ENCODE measurements around the gene POLDIP2.

Gene POLDIP2

GRCh38 chr17:28365487-28365886 is 8.2 kb upstream of the POLDIP2 start:
- Mint-ChIP-seq H3K27me3 (ENCODE audit: low read depth) (no peaks in the 10 kb centered on the region), H3K27ac (no peak overlapping the region), H3K4me1 (peaks cover 5% of the 10 kb centered on the region), H3K36me3 (ENCODE audit: low read depth) (peaks cover 17% of the 10 kb centered on the region), H3K9me3 (no peaks in the 10 kb centered on the region), H3K4me3 (no peak overlapping the region)
- no peak for TF ChIP-seq CTCF (IDR thresholded peaks at IDR 0.05; ENCODE audit: unreplicated experiment in 3 of 3)

- no peak for TF ChIP-seq CTCF (IDR thresholded peaks at IDR 0.05; ENCODE audit: unreplicated experiment in 3 of 3)
- H3K9me3 Mint-ChIP-seq, result no peaks in the 10 kb centered on the region
Measured at GRCh38 chr17:28364665-28365363, 7.5 kb upstream of the POLDIP2 start, which contains the start of gene SEBOX. TSS of gene SEBOX (minus strand) at chr17:28365199. CDS start at chr17:28365151, 48 bp downstream.

GRCh38 chr17:28363776-28364650 is 6.7 kb upstream of the POLDIP2 start:
- no peak overlapping the region for H3K4me3 Mint-ChIP-seq
- no peaks in the 10 kb centered on the region for H3K9me3 Mint-ChIP-seq
- no peaks in the 10 kb centered on the region for H3K27me3 Mint-ChIP-seq (ENCODE audit: low read depth)

More at GRCh38 chr17:28364665-28365363, 7.5 kb upstream of the POLDIP2 start, which contains the start of gene SEBOX:
- Mint-ChIP-seq H3K4me3 (no peak within 1 kb of the TSS), H3K27me3 (ENCODE audit: low read depth) (no peaks in the 10 kb centered on the region), H3K27ac (no peak within 1 kb of the TSS), H3K36me3 (ENCODE audit: low read depth) (peaks cover 20% of the 10 kb centered on the region), H3K4me1 (no peaks in the 10 kb centered on the region)

GRCh38 chr17:28363186-28363585 is 5.9 kb upstream of the POLDIP2 start:
- peaks cover 3% of the 10 kb centered on the region for H3K4me1 Mint-ChIP-seq
- no peak for TF ChIP-seq CTCF (IDR thresholded peaks at IDR 0.05; ENCODE audit: unreplicated experiment in 3 of 3)
- peaks cover 26% of the 10 kb centered on the region for H3K36me3 Mint-ChIP-seq (ENCODE audit: low read depth)
- H3K4me3 Mint-ChIP-seq, result no peak overlapping the region
- H3K9me3 Mint-ChIP-seq, result no peaks in the 10 kb centered on the region
- no peak overlapping the region for H3K27ac Mint-ChIP-seq
- no peaks in the 10 kb centered on the region for H3K27me3 Mint-ChIP-seq (ENCODE audit: low read depth)

More at GRCh38 chr17:28363776-28364650, 6.7 kb upstream of the POLDIP2 start:
- Mint-ChIP-seq H3K36me3 (ENCODE audit: low read depth) (peaks cover 24% of the 10 kb centered on the region), H3K27ac (no peak overlapping the region), H3K4me1 (no peaks in the 10 kb centered on the region)
- TF ChIP-seq CTCF (IDR thresholded peaks at IDR 0.05; ENCODE audit: unreplicated experiment in 3 of 3), result no peak

- no peaks in the 10 kb centered on the region for H3K9me3 Mint-ChIP-seq
Measured at GRCh38 chr17:28357901-28358197, 522 bp upstream of the POLDIP2 start.

More at GRCh38 chr17:28357901-28358197, 522 bp upstream of the POLDIP2 start:
- peak overlapping the region; percentile 48 to 84 (median 74) for H3K27ac Mint-ChIP-seq
- no peak for TF ChIP-seq CTCF (IDR thresholded peaks at IDR 0.05; ENCODE audit: unreplicated experiment in 3 of 3)
- peak overlapping the region; percentile 92 to 97 (median 93) for H3K4me3 Mint-ChIP-seq
- H3K27me3 Mint-ChIP-seq (ENCODE audit: low read depth), result no peaks in the 10 kb centered on the region
- peaks cover 49% of the 10 kb centered on the region for H3K36me3 Mint-ChIP-seq (ENCODE audit: low read depth)
- peaks cover 25% of the 10 kb centered on the region for H3K4me1 Mint-ChIP-seq

Measured in nephron (organoid).